Body of pancreas (tissue), 4 donors: Measurements from ENCODE around the gene KIAA0825.
"Not testable (repeated sequence)": the region's sequence is repeated elsewhere in the genome, so short reads cannot be mapped to it uniquely, and the experiment has no call there.

Experiments
- POLR2A ChIP-seq, 3 donors: fragments of 450-650 bp; IDR thresholded peaks; one replicate each; pipeline ENCODE4 v1.6.1; 2016; ENCODE audit warnings: antibody characterized with exemption in 3 of 3, mild to moderate bottlenecking in 2 of 3
- TF ChIP-seq, protein P1 (sequence below), 7 experiments: fragments of 450-650 bp in 4 of 7; fragments of 200-600 bp in 3 of 7; sonication (generic) in 3 of 7; IDR thresholded peaks; one replicate each; pipeline ENCODE4 v1.5.1; 2016 to 2019; ENCODE audit warnings: antibody characterized with exemption in 7 of 7

DNA sequence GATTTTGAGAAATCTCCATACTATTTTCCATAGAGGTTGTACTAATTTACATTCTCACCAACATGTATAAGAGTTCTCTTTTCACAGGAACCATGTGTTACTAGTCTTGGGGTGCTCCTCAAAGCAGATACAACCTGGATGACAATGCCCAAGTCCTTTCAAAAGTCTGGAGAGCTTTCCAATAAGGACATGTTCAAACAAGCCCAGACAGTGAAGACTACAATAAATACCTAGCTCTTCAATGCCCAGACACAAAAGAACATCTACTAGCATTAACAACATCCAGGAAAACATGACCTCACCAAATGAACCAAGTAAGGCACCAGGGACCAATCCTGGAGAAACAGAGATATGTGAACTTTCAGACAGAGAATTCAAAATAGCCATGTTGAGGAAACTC lies 474.8 kb downstream of the KIAA0825 start:
- TF ChIP-seq, protein P1, sequence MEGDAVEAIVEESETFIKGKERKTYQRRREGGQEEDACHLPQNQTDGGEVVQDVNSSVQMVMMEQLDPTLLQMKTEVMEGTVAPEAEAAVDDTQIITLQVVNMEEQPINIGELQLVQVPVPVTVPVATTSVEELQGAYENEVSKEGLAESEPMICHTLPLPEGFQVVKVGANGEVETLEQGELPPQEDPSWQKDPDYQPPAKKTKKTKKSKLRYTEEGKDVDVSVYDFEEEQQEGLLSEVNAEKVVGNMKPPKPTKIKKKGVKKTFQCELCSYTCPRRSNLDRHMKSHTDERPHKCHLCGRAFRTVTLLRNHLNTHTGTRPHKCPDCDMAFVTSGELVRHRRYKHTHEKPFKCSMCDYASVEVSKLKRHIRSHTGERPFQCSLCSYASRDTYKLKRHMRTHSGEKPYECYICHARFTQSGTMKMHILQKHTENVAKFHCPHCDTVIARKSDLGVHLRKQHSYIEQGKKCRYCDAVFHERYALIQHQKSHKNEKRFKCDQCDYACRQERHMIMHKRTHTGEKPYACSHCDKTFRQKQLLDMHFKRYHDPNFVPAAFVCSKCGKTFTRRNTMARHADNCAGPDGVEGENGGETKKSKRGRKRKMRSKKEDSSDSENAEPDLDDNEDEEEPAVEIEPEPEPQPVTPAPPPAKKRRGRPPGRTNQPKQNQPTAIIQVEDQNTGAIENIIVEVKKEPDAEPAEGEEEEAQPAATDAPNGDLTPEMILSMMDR (IDR thresholded peaks at IDR 0.05) = not testable (repeated sequence)
- TF ChIP-seq POLR2A (IDR thresholded peaks at IDR 0.05) = not testable (repeated sequence)
